ENCODE results near the gene PRCC. TPM values are rescaled to one million over a fixed set of nuclear protein-coding genes. Genes with fewer than 3 reads are reported as not detected.

Gene PRCC, protein sequence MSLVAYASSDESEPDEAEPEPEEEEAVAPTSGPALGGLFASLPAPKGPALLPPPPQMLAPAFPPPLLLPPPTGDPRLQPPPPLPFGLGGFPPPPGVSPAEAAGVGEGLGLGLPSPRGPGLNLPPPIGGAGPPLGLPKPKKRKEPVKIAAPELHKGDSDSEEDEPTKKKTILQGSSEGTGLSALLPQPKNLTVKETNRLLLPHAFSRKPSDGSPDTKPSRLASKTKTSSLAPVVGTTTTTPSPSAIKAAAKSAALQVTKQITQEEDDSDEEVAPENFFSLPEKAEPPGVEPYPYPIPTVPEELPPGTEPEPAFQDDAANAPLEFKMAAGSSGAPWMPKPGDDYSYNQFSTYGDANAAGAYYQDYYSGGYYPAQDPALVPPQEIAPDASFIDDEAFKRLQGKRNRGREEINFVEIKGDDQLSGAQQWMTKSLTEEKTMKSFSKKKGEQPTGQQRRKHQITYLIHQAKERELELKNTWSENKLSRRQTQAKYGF
- total RNA-seq (2014; rRNA removed; shearing (Covaris generic)) = 69.5 and 122 TPM in 2 replicates
- polyA plus RNA-seq (2015; cell fraction: cytosol; rRNA removed) = 59.2 and 73.1 TPM in 2 replicates
- polyA plus RNA-seq (2015; cell fraction: nucleus; rRNA removed) = 77.3 and 85.0 TPM in 2 replicates

DNA sequence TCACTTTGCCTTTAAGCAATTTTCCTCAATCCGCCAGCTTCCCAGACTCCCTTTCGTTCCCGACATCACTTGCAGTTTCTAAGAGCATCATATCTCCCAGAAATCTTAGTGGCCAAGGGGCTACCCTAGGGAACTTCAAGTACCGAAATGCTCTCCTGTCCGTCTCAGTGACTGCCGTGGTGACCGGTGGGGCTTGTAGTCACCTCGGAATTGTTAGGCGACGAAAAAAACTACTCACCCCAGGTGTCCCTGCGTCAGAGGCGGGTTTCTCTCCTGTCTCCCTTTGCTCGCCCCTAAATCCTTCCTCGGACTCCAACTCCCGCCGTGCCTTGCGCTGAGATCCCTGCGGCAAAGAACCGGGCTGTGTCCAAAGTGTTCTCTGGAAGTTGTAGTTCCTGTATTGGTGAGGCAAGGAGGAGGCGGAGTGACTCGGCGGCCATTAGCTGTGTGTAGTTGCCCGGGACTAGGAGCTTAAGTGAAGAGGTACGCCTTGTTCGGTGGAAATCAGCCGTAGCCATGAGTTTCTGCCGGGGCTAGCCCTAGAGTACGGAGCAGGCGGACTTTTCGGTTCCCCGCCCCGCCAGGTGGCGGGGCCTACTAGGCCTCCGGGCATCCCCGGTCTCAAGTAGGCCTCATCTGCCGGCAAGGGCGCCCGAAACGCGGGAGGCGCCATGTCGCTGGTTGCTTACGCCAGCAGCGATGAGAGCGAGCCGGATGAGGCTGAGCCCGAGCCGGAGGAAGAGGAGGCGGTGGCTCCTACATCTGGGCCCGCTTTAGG, at the start of gene PRCC:
PRCC (plus strand) TSS at position 435 of the 778 bp plus-strand sequence; CDS start at position 672, 237 bp downstream.
- DNase-seq (ENCODE audit: low read depth) = peak; percentile 100

DNA sequence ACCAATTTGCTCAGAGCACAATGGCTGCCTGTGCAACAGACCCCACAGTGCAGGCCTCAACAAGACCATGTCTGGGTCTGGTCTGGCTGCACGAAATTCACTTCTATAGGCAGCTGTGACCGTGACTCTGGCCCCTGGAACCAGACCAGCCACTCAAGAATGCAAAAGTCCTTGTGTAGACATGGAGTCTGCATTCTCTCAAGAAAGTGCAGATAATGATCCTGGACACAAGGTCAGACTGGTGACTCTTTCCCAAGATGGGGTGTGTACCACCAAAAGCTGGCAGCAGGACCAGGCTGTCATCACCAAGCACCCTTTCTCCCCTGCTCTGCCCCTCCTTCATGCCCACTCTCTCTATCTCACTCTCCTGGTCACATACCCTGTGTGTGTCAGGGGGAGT, 46.2 kb upstream of the PRCC start:
- no peak for DNase-seq (ENCODE audit: low read depth)

DNA sequence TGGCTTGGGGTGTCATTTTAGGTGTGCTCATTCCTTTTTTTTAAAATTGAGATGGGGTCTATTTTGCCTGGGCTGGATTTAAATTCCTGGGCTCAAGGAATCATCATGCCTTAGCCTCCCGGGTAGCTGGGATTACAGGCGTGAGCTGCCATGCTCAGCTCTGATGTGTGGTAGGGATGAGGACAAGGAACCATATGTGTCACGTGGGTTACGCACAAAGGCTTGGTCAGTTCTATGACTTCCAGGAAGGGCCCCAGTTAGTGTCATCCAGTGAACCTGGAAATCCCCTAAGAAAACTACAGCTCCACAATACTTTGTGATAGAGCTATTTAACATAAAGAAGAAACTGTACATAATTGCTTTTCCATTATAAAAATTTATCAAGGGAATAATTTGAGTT, 45.8 kb upstream of the PRCC start:
- no peak for DNase-seq (ENCODE audit: low read depth)

DNA sequence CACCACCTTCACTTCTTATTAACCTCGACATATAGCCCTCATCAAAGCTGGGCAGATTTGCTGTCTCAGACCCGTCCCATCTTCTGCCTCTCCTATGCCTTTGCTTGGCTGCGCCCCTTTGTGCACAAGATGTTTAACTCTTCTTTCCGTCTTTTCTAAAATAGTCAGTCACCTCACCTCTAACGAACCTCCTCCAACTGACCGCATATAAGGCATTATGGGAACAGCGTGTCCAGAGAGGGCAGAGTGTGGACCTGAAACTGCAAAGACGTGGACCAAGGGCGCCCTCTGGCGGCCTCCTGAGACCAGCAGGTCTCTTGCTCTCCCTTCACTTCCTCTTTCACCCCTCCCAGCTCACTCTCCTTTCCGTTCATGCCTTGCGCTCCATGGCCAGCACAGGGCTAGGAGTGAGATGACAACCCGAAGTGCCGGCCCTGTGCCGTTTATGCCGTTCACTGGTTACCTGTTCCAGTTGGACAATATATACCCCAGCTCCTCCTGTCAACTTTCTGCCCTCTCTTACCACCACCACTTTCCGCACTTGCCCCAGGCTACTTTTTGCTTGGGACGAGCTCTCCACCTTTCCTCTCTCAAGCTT, 41.6 kb upstream of the PRCC start:
- peak; percentile 93 for DNase-seq (ENCODE audit: low read depth)

DNA sequence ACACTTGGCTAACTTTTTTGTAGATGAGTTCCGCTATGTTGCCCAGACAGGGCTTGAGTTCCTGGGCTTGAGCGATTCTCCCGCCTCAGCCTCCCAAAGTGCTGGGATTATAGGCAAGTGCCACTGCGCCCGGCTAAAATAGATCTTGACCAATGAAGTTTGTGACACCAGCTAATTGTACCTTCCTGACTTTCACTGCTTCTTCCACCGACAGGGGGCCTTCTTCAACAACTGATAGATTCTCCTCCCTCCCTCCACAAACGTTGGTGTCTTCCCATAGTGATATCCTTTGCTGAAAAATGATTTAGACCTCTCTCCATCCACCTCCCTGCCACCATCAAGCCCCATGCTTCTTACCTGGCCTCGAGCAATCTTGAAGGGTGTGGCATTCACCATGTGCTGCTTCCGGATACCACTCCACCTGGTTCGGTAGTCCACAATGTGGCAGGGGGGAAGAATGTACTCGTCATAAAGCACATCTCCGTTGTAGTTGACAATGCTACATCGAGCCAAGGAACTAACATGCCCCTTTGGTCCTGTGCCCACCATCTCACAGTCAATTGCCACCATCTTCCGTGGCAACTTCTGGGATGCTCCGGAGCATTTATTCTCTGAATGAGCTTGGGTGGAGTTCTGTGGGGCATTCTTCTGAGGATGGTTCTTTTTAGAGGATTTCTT, 40.6 kb upstream of the PRCC start:
- DNase-seq (ENCODE audit: low read depth) = peak; percentile 71

DNA sequence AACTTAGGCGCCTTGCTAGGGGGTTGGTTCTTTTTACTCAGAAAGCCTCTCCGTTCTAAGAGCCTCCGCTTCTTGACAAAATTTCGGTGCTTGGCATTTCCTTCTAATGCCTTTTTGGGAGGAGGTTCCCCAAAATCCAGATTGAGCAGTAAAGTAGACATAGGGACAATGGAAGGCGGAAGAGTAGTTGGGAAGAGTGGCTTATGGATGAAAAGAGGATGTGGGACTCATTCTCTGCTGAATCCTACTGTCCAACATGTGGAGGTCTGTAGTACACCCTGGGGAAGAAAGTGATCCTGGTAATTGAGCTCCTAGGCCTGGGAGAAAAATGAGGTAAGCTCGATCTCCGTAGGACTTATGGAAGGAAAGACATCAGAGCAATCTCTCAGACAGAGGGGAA, 39.8 kb upstream of the PRCC start:
- DNase-seq (ENCODE audit: low read depth) = no peak

DNA sequence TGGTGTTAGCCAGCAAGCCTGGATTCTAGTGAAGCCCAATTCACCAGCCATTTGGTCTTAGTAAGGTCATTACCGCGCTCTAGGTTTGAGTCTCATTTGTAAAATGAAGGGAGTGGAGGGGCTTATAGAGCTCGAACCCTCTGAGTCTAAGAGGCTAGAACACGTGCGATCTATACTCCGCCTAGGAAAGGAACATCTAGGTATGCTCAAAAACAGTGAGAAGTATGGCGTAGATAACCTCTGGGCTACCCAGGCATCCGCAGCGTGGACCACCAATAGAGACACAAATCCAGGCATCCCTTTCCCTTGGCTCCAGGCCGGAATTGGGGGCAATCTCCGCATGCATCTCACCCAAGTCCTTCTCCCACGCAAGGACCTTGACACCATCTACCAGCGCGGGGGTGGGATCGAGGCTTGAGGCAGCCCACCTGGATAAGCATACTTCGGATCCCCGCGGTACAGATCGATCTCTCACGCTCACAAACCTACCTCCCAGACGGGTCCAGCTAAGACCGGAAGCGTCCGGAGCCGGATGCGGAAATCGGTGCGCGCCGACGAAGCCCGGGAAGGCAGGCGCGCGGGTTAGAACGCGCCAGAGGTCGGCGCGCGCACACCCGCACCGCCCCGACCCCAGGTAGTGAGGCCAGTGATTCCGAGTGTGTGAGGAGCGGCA, 39.3 kb upstream of the PRCC start, which contains the start of gene METTL25B:
METTL25B (plus strand) TSS at position 544 of the 673 bp plus-strand sequence. CDS start 636 bp downstream, outside the sequence.
- DNase-seq (ENCODE audit: low read depth) = no peak

DNA sequence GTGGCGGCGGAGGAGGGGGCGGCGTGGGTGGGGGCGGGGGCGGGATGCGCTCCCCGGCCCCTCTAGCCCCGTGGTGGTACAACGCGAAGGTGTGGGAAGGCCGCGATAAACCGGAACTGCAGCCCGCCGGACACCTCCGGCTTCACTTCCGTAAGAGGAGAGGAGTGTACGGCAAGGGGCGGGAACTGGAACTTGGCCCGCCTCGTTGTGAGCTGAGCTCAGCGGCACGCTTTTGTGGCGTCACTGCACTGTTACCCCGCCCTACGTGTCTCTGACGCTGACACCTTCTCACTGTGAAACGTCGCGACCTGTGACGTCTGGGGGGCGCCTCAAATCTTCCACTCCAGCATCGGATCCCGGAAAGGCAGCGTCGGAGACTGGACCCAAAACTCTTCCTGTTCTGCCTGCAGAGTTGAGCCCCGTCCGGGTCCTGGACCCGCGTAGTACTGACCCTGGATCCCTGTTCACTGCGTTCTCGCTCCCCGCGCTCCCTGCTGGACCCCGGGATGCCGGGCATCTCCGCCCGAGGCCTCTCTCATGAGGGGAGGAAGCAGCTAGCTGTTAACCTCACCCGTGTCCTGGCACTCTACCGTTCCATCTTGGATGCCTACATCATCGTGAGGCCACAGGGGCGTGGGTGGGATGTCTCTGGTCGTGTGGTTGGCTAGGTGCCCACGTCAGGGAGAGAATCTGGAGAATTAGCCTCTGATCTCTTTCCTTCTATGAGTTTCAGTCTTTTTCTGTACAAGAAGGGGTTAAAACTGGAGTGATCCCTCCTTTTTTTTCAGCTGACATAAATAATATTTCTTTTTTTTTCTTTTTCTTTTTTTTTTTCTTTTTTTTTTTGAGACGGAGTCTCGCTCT, 38.5 kb upstream of the PRCC start, which contains the start of gene ISG20L2:
ISG20L2 (minus strand) TSS at position 168 of the 864 bp plus-strand sequence. CDS start 1,114 bp downstream, outside the sequence.
- DNase-seq (ENCODE audit: low read depth) = peak; percentile 97

DNA sequence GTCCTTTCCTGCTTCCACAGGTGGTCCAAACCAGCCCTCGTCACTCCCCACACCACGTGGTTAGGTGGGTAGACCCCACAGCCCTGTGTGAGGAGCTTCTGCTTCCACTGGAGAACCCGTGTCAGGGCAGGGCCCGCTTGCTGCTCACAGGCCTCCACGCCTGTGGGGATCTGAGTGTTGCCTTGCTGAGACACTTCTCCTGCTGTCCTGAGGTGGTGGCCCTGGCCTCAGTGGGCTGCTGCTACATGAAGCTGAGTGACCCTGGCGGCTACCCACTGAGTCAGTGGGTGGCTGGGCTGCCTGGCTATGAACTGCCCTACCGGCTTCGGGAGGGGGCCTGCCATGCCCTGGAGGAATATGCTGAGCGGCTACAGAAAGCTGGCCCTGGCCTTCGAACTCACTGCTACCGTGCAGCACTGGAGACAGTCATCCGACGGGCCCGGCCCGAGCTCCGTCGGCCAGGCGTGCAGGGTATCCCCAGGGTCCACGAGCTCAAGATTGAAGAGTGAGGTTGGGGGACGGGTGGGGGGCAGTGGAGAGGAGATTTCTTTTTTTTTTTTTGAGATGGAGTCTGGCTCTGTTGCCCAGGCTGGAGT, 33.2 kb upstream of the PRCC start:
- DNase-seq (ENCODE audit: low read depth) = no peak

DNA sequence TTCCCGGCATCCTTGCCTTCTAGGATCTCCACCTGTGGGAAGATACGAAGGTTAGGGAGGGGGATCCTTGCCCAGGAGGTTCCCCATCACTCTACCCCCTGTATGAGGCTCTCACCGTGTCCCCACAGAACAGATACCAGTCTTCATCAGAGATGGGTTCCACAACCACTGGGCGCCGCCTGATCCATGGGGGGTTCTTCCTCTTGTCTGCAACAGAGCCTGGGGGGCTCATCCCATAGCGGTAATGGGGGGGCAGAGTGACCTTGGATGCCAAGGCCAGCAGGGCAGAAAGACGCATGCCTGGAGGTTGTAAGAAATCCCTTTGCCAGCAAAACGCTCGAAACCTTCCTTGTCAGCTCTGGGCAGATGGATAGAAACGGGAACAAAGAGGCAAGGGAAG, 28.9 kb upstream of the PRCC start:
- DNase-seq (ENCODE audit: low read depth) = no peak

DNA sequence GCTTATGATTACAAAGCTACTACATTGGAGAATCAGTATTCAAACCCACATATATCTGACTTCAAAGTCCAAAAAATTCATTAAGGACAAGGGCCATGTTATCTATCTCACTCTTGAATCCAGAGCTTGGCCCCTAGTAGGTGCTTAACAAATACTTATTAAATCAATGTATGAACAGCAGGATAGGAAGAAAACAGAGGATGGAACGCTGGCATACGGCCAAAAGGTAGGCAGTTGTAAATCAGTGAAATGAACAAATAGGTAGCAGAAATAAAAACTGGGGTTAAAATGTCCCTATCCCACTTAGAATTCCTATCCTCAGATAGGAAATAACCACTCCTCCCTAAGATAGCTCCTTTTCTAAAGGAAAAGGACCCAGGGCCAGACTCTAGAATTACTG, 28.4 kb upstream of the PRCC start:
- DNase-seq (ENCODE audit: low read depth) = no peak

DNA sequence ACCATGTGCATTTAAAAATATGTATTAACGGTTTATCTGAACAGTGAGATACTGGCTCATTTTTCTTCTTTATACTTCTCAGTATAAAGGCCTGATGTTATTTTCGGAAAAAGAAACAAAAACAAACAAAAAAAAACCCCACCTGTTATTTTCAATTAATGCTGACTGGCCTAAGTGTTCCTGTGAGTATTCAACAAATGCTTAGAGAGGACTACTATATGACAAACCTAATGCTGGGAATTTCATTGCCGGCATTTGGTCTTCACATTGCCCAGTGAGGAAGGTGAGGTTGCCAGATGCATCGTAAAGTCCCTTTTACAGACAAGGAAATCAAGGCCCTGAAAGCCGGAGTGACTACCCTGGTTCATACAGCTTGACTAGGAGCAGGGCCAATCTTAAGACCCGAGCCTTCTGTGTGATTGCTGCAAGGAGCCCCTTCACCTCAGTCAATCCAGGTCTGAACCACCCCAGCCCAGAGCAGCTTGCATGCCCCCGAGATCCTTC, 27.0 kb upstream of the PRCC start:
- no peak for DNase-seq (ENCODE audit: low read depth)

DNA sequence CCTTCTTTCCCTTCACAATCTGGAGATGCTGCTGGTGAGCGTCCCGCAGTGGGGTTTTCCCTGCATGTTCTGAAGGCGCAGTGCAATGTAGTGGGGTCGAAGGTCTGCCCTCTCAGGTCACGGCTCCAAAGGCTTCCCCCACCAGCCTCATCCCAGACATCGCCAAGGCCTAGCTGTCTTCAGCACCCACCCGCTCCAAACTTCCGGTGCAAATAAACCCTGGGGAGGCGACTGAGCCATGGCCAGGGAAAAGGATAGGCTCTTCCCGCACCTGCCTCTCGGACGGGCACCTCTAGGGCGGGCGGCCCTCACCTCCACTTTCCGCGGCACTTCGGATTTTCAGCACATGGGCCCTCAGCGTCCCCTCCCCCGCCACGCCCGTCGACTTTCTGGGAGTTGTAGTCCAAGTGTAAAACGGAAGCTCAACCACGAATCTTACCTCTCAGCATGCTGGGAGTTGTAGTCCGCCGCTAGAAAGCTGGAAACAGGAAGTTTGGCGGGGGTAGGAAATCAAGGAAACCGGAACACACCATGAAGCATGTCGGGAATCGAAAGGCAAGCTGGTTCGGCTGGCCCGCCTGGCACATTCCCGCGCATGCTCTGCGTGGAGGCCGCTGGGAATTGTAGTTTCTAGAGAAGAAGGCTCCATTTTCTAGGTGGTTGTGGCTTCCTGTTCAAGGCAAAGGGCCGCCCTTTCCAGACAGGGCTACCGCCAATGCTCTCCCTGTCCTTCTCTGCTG, 26.4 kb upstream of the PRCC start, which contains the start of gene MRPL24:
MRPL24 (minus strand) TSS at position 348 of the 740 bp plus-strand sequence. CDS start 2,384 bp downstream, outside the sequence.
- DNase-seq (ENCODE audit: low read depth) = peak; percentile 100

DNA sequence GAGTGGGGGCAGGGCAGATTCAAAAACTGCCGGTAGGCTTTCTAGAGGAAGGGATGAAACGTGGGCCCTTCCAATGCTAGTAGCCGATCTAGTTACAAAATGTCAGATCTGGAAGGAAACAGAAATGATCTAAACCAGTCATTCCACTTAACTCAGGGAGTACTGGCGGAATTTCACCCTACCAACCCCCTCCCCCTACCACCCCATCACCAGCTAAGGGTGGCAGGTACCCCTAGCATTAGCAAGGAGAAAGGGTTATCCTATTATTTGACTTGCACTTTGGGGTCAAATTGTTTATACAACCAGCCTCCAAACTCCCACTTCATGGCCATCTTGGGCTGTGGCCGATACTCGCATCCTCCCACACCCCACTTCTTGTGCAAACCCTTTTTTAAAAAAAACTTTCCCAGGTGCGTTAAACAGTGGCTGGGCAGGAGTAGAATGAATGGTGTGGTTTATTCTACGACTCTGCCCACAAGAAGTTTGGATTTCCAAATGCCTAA, 25.8 kb upstream of the PRCC start:
- no peak for DNase-seq (ENCODE audit: low read depth)

DNA sequence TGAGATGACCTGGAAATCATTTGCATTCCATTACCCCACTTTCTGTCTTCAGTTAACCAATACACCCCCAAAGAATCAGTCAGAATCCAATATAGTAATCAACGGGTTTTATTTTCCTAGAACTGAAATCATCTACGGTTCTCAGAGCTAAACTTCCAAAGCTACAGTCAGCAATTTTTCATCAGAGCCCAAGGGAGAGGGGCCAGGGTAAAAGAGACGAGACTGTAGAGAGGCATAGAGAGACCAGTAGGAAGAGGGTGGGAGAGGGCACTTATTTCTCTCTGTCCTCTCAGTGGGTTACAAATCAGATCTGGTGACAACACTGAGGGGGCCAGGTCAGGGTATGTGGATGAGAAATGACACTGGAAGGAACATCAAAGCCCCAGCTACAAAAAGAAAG, 25.3 kb upstream of the PRCC start:
- DNase-seq (ENCODE audit: low read depth) = no peak

DNA sequence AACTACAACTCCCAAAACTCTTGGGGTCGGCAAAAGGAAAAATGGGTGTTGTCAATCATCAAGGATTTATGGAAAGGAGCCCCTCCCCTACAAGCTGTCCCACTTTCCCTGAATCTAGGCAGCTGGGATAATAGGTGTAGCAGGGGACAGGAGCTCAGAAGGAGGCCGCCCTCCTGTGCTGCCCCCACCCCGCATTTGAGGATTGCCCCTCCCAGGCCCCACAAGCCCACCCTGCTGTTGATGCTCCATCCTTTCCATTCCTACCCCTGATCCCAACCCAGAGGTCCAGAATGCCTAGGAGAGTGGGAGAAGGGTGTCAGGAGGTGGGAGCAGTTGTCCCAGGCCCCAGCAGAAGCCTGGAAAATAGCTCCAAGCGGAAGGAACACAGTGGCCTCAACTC, 24.5 kb upstream of the PRCC start:
- DNase-seq (ENCODE audit: low read depth) = no peak
